ENCODE data around the gene GRM8. TPM values are rescaled to one million over a fixed set of nuclear protein-coding genes. Genes with fewer than 3 reads are reported as not detected.

Gene GRM8
- total RNA-seq, 1 experiment from 2014 or later, result 1.8 TPM

GRCh38 chr7:126750207-126750911 is 502.4 kb downstream of the GRM8 start:
- TF ChIP-seq, protein P1, sequence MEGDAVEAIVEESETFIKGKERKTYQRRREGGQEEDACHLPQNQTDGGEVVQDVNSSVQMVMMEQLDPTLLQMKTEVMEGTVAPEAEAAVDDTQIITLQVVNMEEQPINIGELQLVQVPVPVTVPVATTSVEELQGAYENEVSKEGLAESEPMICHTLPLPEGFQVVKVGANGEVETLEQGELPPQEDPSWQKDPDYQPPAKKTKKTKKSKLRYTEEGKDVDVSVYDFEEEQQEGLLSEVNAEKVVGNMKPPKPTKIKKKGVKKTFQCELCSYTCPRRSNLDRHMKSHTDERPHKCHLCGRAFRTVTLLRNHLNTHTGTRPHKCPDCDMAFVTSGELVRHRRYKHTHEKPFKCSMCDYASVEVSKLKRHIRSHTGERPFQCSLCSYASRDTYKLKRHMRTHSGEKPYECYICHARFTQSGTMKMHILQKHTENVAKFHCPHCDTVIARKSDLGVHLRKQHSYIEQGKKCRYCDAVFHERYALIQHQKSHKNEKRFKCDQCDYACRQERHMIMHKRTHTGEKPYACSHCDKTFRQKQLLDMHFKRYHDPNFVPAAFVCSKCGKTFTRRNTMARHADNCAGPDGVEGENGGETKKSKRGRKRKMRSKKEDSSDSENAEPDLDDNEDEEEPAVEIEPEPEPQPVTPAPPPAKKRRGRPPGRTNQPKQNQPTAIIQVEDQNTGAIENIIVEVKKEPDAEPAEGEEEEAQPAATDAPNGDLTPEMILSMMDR (conservative IDR thresholded peaks at IDR 0.05), result no peak
- Mint-ChIP-seq H3K4me1 (no peaks in the 10 kb centered on the region), H3K9me3 (no peaks in the 10 kb centered on the region), H3K27me3 (ENCODE audit: low read depth) (no peaks in the 10 kb centered on the region), H3K4me3 (no peak overlapping the region), H3K36me3 (ENCODE audit: insufficient read depth in 1 of 3, low read depth in 3 of 3) (no peaks in the 10 kb centered on the region), H3K27ac (no peak overlapping the region)
- Histone ChIP-seq H3K14ac (ENCODE audit: insufficient read depth, low read length) (no peak overlapping the region), H3T11ph (ENCODE audit: low read length) (no peak overlapping the region), H3K23me2 (ENCODE audit: insufficient read length, low read depth, low read length, poor library complexity, severe bottlenecking) (no peaks in the 10 kb centered on the region), H3K9ac (ENCODE audit: extremely low read depth, insufficient read length, low read length) (no peak overlapping the region), H4K8ac (replicated peaks; ENCODE audit: insufficient read length, low read depth, low read length) (no peak overlapping the region), H3K27me3 (ENCODE audit: insufficient read depth, low read length) (no peaks in the 10 kb centered on the region), H2BK5ac (ENCODE audit: insufficient read length, low read length) (no peak overlapping the region), H2AK5ac (ENCODE audit: insufficient read length, low read length) (no peak overlapping the region), H3K4me2 (ENCODE audit: insufficient read depth, insufficient read length, low read length) (no peak overlapping the region), H3K4ac (ENCODE audit: low read depth, low read length) (no peak overlapping the region), H2BK15ac (ENCODE audit: low read depth, low read length) (no peak overlapping the region), H4K5ac (ENCODE audit: insufficient read length, low read depth, low read length) (no peak overlapping the region), H3K9me3 (ENCODE audit: control insufficient read depth, low read depth, low read length) (no peaks in the 10 kb centered on the region), H3K79me2 (ENCODE audit: insufficient read depth, low read length) (no peaks in the 10 kb centered on the region), H2BK120ac (ENCODE audit: low read depth, low read length, poor library complexity, severe bottlenecking) (no peak overlapping the region), H2AFZ (ENCODE audit: low read length) (no peak overlapping the region), H2BK12ac (ENCODE audit: insufficient read length, low read depth, low read length) (no peak overlapping the region), H4K91ac (ENCODE audit: insufficient read length, low read depth, low read length) (no peak overlapping the region), H2BK20ac (ENCODE audit: low read depth, low read length, poor library complexity, severe bottlenecking) (no peak overlapping the region), H3K4me1 (ENCODE audit: insufficient read depth, low read length) (no peaks in the 10 kb centered on the region), H4K20me1 (ENCODE audit: control insufficient read depth, insufficient read depth, insufficient read length) (no peaks in the 10 kb centered on the region), H3K18ac (ENCODE audit: insufficient read length, low read depth, low read length) (no peak overlapping the region), H3K79me1 (ENCODE audit: insufficient read depth, low read depth, low read length, poor library complexity, severe bottlenecking) (no peaks in the 10 kb centered on the region), H3K23ac (ENCODE audit: insufficient read length, low read depth, low read length) (no peak overlapping the region), H3K27ac (ENCODE audit: insufficient read length, low read depth, low read length) (no peak overlapping the region), H3K56ac (ENCODE audit: insufficient read length, low read depth, low read length) (no peak overlapping the region)
- no peak for DNase-seq
- no CpG with 5 or more reads among the region's 4 CpGs for WGBS (ENCODE audit: extremely low coverage, insufficient read length, low lambda C conversion rate)

All from H9 (cell line).